GM21528 (cell line): ENCODE measurements around the gene NHEJ1.

Source experiments
- ATAC-seq: cut with Tn5 transposase; IDR thresholded peaks from one replicate; pipeline ENCODE4 v1.9.1; 2021; ENCODE audit warnings: mild to moderate bottlenecking, moderate library complexity; ENCODE audit not compliant: unreplicated experiment, low FRiP score

The NHEJ1 gene

GRCh38 chr2:219034823-219035222 lies 125.8 kb downstream of the NHEJ1 start:
- no peak for ATAC-seq

GRCh38 chr2:219032051-219032745 lies 128.4 kb downstream of the NHEJ1 start:
- ATAC-seq = no peak

- ATAC-seq = no peak
Measured at GRCh38 chr2:219031005-219031738, 129.4 kb downstream of the NHEJ1 start.

- no peak for ATAC-seq
Measured at GRCh38 chr2:219030177-219030940, 130.3 kb downstream of the NHEJ1 start.

GRCh38 chr2:219029829-219030165 lies 130.8 kb downstream of the NHEJ1 start:
- peak; percentile 79 for ATAC-seq

GRCh38 chr2:219028996-219029828 lies 131.4 kb downstream of the NHEJ1 start:
- peak; percentile 21 for ATAC-seq

- no peak for ATAC-seq
Measured at GRCh38 chr2:219028141-219028540, 132.5 kb downstream of the NHEJ1 start.

GRCh38 chr2:219027511-219028055 lies 133.0 kb downstream of the NHEJ1 start:
- no peak for ATAC-seq

- no peak for ATAC-seq
Measured at GRCh38 chr2:219026946-219027345, 133.7 kb downstream of the NHEJ1 start.

GRCh38 chr2:219025637-219026585 lies 134.7 kb downstream of the NHEJ1 start:
- ATAC-seq = no peak
